Hematopoietic multipotent progenitor cell treated with erythropoietin and hydrocortisone succinate and interleukin-3 and kit ligand, for 6 days (in vitro differentiated cells): ENCODE measurements around the gene CHRNB4.

Source experiments
- DNase-seq: peaks from one replicate; pipeline ENCODE4 v3.0.0-alpha.2; 2015

The CHRNB4 gene

DNA sequence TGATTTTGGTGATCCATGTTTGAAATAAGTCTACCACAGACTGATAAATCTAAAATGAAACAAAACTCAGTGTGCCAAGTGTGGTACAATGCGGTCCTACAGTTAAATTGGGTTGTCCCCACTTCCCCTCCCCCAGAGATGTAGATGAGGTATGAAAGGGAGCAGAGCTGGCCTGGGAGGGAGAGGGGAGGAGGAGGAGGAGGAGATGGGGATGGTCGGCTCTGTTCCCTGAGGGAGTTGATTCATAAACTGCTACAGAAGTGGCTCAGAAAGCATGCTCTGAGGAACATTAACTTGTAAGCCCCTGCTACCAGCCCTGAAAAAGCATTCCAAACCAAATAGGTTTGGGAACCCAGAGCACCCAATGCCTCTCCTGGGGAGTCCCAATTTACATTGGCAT is 28.0 kb upstream of the CHRNB4 start:
- DNase-seq = no peak

DNA sequence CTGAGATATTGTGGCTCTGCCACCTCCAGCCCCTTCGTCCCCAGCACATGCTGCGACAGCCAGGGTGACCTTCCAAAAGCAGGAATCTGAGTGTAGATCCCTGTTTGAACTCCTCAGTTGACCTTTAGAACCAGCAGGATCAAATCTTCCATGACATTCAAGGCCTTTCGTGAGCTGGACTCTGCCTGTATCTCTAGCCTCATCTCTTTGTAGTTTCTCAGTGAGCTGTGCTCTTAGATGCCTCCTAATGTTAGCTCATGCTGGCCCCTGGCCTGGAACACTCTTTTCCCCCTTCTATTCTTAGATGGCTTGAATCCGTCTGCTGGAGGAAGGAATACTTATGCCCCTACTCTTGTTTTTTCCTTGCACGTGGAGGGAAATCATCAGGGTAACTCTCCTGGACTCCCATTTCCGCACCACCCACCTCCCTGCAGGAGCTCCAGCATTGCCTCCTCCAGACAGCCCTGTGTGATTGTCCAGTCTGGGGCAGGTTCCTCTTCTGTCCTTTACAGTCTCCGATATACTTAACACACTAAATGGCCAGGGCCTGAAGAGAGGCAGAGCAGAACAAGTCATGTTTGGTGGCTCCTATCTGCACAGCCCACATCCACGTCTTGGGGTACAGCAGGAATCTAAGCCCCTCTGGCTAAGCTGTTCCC is 26.7 kb upstream of the CHRNB4 start:
- no peak for DNase-seq

DNA sequence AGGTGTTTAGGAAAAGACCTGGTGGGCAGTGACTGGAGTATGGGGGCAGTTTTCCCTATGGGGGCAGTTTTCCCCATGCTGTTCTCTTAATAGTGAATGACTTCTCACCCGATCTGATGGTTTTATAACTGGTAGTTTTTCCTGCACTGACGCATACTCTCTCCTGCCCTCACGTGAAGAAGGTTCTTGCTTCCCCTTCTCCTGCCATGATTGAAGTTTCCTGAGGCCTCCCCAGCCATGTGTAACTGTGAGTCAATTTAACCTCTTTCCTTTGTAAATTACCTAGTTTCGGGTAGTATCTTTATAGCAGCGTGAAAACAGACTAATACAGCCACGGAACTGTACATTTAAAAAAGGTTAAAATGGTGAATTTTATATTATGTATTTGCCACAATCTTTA is 25.0 kb upstream of the CHRNB4 start:
- DNase-seq = no peak

DNA sequence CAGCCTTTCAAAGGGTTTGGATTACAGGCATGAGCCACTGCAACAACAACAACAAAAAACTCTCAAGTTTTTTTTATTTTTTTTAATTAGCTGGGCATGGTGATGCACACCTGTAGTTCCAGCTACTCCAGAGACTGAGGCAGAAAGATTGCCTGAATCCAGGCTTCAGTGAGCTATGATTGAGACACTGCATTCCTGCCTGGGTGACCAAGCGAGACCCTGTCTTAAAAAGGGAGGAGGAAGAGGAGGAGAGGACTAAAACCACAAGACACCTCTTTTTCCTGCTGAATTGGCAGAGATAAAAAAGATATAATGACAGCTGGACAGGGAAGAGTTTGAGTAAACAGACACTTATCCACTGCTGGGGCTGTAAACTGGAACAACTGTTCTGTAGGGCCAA is 22.7 kb upstream of the CHRNB4 start:
- DNase-seq = no peak

DNA sequence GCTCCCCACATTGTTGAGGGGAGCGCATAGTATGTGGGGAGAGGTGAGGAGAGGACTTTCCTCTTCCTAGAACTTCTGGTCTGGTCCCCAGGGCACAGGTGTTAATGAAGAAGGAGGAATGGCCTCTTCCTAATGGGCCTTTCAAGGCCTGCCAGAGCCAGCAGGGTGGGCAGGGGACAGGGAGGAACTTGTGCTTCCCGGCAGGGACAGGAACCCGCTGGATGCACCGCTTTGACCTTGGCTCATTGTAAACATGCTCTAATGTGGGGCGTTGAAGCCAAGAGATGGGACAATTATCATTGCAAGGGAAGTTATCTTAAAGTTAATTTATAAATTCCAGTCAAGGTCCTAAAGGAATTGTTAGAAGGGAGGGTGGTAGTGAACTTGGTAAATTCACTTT is 21.0 kb upstream of the CHRNB4 start:
- no peak for DNase-seq

DNA sequence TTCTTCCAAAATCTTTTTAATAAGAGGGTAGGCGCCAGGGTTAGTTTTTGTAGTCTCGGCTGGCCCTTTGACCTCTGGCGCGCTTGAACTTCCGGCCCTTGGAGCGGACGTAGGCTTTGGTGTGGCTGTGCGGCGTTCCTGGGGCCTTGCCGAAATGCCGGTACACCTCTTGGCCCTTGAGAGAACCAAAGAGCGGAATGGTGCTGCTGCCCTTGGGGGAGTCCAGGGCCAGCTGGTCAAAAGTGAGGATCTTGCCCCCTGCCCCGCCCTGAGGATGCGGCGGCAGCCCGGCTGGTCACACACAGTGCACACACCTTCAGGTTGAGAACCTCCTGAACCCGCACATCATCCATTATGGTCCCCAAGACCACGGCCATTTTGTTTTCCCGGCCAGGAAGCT is 20.0 kb upstream of the CHRNB4 start:
- no peak for DNase-seq

DNA sequence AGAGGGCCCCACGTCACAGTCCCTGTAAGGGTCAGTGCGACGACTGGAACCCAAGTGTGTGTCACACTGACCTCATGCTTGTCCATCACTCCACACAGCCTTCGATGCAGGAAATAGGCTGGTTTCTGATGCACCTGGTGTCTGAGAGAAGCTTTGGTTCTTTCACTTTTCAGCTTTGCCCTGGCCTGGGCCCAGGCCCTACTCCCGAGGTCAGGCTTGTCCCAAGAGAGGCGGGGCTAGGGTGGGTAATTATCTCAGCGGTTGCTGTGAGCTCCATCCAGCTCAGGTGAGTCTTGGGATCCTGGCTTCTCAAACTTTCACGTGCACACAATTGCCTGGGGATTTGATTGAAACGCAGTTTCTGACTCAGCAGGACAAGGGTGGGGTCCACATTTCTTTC is 19.6 kb upstream of the CHRNB4 start:
- no peak for DNase-seq

DNA sequence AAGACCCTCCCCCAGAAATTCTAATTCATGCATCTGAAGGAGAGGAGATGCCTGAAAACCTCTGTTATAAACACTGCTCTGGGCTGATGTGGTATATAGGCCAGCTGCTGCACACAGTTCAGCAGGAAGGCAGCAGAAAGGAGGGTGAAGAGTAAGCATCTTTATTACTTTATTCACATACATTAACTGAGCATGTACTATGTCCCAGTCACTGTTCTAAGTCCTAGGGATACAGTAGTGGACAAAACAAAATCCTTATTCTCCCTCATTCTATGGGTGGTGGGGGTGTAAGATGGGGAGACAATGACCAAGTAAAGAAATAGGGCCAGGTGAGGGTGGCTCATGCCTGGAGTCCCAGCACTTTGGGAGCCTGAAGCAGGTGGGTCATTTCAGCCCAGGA is 17.8 kb upstream of the CHRNB4 start:
- no peak for DNase-seq

DNA sequence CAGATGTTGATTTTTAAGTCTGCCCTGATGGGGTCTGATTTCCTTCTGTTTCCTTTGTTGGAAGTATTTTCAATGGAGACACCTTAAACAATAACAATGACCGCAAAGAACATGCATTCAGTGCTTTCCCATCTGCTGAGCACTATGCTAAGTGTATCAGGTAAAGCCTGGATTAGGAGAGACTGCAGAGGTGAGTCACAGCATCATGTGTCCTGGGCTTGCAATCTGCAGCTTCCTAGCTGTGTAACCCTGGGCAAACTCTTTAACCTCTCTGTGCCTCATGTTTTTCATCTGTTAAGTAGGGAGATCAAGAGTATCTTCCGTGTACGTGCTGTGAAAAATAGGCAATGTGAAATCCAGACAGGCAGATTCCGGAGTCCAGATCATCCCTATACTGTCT is 13.3 kb upstream of the CHRNB4 start:
- no peak for DNase-seq

DNA sequence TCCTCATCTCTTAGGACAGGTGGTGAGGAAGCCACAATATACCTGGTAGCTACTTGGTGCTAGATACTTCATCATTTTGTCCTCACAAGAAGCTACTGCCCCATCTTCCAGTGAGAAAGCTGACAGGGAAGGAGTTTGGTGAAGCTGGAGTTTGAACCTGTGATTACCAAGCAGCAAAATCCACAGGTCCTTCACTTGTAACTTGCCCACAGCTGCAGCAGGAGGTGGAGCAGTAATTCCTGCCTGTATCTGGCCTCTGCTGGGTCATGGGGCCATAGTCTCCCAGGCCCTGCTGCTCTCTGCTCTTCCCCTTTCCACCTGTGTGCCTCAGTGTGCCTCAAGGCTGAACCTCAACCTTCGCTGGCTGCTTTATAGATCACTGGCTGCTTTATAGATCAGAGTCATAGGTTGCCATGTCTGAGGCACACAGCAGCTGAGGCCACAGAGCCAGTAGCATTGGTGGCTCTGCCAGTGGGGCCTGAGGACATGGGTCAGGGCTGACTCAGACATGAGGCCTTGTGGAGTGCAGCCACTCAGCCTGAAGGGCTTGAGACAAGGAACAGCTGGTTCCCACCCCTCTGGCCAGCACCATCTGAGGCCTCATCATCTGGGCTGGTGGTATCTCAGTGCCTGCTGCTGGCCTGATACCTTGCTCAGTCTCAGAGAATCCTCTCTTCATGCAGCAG is 11.1 kb upstream of the CHRNB4 start:
- DNase-seq = no peak

DNA sequence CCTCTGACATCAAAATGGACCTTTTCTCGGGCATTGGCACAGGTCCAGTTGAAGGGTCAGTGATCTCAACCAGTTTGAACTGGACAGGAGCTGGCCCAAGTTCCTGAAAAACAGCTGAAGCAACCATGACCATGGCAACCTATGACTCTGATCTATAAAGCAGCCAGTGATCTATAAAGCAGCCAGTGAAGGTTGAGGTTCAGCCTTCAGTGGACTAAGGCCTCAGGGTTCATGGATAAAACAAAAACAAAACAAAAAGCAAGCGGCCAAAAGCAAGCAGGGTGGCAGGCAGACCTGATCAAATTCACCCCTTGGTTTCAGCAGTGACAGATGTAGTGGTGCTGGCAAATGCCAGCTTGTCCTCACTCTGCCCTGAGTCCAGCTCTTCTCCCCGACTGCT is 10.0 kb upstream of the CHRNB4 start:
- no peak for DNase-seq

DNA sequence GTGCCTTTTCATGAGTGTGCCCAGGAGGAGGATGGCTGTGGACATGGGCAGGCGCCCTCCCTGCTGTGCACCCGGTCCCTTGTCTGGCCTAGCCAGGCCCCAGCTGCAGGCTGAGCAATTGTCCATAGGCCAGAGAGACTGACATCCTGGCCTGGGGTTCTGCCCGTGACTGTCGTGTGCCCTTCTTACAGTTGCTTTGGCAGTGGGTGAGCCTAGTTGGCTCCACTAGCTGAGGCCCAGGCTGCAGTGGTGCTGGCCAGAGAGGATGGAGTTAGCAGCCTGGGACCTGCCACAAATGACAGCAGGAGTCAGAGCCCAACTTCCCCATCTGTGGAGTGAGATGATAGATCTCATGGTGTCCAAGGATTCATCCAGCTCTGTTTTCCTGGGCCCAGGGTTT is 9.0 kb upstream of the CHRNB4 start:
- DNase-seq = no peak

DNA sequence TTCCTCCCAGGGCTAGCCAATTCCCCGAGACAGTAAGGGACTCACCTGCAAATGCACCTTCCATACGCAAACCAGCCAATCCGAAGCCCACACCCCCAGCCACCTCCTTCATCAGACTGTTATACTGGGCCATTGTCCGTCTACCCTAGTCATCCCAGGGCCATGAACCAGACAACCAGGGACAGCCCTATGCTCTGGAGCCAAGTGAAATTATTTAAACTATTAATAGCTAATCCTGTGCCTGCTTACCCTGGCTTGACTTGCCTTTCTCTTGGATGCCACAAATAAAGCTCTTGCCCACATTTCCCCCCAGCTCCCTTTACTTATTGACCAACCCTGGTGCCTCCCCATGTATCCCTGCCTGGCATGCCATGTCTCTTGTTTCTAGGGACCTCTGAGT is 4.0 kb upstream of the CHRNB4 start:
- no peak for DNase-seq

DNA sequence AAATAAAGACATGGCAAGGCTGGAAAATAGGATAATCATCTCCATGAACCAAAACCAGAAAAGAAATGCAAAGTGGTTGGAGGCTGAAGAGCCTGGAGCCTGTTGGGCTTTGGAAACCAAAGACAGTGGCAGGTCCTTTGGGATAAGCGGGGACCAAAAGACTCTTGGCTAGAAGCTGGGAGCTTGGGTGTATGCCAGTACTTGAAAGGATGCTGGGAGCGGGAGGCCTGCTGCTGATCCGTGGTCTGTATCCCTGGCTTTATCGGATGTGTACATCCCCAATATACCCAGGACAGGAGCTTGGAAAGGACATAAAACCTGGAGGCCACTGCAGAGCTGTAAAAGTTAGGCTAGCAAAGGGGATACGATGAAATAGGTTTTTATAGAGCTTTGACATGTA is 1.3 kb upstream of the CHRNB4 start:
- no peak for DNase-seq

DNA sequence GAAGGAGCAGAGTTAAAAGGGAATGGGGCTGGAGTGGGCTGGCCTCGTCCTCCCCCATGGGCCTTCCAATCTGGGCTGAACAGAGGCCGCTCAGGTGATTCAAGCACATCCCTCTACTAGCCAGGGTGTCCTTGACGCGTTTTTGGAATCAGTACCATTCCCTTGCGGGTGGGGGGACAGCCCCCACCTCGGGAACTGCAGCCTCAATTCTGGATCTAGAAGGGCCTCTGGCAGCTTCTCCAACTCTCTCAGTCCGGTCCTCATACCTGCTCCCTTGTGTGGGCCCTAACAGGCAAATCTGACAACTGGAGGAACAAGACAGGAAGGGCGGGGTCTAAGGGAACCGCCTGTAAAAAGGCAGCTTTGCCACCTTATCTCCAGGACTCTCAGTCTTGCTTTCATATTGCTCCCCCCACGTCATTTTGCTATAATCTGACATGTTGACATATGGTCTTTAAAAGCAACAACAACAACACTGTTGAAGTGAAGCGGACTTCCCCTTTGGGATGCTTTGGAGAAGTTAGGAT is 802 bp upstream of the CHRNB4 start:
- peak; percentile 47 for DNase-seq

DNA sequence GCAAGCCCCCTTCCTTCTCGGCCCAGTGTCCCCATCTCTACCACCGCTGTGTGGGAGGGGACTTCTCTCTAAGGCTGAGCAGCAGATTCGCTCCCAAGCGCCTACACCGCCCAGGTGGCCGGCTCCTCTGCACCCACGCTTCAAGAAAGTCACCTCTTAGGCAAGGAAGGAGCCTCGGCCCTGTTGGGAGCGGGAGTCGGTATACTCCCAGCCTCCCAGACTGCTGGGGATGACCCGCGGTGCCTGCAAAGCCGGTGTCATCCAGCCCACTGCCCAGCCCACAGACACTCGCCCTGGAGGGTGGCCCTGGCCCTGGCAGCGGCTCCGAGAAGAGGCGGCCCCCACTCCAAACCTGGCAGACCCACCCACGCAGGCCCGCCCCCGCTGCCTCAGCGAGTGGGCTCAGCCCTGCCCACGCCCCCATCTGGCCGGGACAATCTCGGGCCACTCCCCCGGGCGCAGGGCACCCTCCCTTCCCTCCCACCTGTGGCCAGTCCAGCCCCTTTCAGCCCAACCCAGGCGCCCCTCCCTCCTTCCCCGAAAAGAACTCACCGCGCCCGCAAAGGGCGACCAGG is 396 bp downstream of the CHRNB4 start:
- no peak for DNase-seq

DNA sequence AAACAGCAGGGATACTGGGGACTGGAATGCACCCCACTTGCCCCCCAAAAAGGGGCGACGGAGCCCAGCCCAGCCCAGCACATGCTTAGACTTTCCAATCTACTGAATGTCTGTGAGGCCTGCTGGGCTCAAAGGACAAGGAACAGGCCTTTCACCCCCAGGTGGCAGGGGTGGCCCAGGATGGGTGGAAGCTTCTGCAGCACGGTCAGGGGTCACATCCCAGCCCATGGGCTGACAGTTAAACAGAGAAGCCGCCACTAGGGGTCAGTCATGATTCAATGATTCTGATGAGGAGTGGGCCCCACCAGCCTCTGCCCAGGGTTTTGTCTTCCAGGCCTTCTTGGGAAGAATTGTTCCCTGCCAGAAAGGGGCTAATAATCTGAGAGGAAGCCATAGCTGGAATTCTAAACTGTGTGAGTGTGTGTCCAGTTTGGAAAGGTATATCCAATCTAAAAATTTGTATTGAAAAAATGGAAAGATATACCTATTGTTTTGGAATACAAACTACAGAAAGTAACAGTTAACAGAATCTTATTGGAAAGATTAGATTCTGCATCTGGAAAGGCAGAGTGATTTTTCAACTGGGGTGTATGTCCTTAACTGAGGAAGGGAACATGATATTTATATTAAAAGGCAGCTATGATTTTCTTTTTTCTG is 2.2 kb downstream of the CHRNB4 start:
- DNase-seq = peak; percentile 84

DNA sequence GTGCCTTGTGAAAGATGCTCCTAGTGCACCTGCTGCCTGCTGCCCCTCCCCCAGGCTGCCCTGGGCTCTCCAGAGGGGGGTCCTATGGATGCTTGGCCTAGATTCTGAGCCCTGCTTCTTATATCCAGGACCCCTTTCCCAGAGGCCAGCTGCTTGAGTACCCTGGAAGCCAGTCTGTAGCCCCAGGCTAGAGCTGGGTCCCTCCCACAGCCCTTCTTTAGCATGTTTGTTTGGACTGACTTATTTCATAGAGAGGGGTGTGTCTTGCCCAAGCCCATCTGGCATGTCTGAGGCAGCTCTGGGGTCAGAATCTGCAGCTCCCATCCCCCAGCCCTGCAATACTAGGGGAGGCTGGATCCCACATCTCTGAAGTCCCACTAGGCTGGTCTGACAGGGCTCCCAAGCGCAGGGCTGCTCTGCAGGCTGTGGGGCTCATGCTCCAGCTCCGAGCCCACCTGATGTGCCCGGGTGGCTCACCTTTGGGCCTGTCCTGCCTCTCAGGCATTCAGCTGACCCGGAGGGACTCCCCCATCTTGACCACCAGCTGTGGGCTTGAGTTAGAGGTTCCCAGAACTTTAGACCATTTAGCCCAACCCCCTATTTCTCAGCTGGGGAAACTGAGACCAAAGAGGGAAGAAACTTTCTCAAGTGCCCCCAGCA is 3.1 kb downstream of the CHRNB4 start:
- DNase-seq = no peak

DNA sequence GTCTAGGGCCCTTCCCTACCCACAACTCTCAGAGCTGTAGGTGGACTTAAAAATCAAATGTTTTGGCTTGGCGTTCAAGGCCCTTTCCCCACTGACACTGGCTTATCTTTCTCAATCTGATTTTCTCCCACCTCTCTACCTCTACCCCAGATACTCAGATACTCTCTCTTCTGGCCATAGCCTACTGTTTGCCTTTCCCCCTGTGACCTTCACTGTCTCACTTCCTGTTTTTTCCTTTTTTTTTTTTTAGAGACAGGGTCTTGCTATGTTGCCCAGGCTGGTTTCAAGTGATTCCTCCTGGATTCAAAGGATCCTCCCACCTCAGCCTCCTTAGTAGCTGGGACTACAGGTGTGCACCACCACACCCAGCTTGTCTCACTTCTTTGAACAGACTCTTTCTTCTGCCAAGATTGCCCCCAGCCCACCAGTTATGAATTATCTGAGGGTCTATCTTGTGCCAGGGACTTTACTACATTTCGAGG is 4.6 kb downstream of the CHRNB4 start:
- DNase-seq = no peak

DNA sequence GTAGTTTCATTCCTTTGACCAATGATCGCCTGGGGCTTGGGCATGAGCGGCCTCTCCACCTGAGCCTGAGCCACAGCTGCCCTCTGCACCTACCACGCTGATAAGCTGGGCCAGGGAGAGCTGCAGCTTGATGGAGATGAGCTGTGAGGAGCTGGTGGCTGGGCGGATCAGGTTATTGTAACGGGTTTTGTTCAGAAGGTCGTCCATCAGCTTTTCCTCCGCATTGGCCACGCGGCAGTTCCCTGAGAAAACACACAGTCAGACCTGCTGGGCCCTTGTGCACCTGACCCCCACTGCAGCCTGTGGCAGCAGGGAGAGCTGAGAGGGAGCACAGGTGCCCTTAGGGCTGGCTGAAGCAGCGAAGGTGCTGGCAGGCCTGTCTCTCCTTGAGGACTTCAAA is 5.7 kb downstream of the CHRNB4 start:
- no peak for DNase-seq

DNA sequence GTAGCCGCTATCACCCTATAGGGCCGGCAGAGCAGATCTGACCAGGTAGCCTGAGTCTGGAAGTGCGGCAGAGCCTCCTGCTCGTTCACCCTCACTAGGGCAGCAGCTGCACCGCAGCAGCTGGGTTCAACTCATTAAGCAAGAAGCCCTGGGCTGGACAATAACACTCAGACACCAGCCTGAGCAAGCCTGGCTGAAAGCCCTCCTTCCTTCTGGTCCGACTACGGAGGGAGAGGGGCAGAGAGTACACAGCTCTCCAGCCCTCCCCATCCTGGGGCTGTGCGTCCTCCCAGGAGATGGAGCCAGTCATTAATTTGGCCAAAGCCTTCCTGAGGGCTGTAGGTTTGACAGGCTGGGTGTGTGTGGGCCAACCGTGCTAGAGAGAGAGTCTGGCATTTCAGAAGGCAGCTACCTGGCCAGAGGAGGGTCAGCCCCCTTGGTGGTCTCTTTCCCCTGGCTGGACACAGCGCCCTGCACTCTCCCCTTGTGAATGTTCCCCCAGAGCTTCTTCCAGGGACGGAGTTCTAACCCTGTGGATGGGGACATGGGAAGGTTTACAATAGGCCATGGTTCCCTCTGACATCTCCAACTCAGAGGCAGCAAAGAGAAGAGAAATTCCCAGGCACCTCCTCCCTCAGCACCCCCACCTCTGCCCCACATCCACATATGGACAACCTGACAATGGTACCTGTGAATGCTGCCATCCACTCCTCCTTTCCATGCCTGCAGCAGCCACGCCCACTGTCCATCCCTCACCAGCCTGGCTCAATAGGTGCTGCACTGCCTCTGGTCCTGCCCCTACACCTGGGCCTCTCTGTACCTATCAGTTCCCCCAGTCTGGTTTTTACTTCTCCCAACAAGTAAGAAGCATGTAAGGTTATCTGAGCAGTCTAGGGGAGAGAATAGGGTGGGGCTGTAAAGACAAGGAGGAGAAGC is 6.5 kb downstream of the CHRNB4 start:
- DNase-seq = no peak

DNA sequence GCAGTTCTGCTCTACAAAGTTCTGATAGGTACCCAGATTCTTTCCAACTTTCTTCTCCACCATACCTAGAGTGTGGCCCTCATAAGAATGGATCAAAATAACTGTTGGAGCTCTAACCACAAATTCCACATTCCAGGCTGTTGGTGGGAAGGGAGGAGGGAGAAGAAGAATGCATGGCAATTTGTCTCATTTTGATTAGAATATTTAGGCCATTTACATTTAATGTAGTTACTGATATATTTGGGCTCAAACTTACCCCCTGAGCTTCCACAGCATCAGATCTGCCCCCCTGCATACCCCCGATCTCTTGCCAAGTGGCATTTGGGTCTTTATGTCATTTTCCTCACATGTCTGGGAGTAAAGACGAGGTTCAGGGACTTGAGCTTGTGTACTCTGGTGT is 7.7 kb downstream of the CHRNB4 start:
- no peak for DNase-seq
